ENCODE data around the gene ATAD3B.
A peak's percentile ranks its signal among the peaks of the same experiment; 100 is the strongest.
"Not testable (repeated sequence)": the region's sequence is repeated elsewhere in the genome, so short reads cannot be mapped to it uniquely, and the experiment has no call there.

Gene ATAD3B

DNA sequence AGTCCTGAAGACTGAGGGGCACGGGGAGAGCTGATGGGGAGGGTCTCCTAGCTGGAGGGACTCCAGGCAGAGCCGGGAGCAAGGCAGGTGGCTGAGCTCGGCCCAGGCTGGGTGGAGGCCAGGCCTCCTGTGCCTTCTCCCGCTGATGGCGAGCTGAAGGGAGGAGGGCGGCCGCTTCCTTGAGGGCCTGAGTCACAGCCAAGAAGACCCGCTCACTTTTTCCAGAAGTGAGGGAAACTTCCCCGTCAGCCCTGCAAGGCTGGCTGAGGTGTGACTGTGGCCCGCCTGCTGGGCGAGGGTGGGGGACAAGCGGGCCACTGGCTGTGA is 37.8 kb upstream of the ATAD3B start:
- peak; percentile 40 to 41 for DNase-seq (ENCODE audit: low read depth in 2 of 2)

DNA sequence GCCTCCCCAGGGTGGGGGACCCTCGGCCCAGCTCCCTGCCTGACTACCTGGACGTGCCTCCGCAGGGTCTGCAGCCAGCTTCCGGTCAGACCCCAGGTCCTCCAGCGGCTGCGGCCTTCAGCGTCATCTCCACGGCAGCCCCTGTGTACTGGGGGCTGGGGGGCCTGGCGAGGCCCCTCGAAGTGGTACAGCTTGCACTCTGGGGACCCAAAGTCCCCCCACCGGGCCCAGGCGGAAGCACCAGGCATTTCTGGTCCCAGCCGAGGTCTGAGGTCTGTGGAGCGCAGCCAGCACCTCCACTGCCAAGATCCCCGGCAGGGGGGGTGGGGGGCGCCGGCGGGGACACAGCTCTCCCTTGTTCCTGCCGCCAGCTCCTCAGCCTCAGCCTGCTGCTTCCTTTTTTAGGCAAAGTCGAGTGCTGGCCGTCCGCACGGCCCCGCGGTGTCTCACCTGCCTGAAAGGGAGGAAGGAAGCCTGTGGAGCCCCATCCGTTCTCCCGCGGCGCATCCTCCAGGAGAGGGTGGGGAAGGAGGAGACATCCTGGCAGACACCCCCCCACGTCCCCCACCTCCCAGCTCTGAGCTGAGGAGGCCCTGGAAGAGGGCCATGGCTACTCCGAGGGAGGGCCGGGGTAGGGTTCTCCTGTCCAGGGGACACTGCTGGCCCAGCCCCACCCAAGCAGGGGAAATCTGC is 37.3 kb upstream of the ATAD3B start:
- no peak for DNase-seq (ENCODE audit: low read depth in 2 of 2)

DNA sequence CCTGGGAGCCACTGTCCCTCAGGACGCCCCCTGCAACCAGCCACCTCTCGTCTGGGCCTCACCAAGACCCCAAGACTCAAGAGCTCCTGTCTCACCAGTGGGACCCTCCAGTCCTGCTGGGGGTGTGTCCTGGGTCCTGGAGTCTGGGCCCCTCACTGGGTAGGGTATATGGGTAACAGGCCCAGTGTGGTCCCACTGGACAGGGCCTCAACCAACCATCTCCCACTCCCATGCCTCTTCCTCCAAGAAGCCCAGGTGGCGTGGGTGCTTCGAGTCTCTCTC is 36.8 kb upstream of the ATAD3B start:
- DNase-seq (ENCODE audit: low read depth in 2 of 2), result no peak

DNA sequence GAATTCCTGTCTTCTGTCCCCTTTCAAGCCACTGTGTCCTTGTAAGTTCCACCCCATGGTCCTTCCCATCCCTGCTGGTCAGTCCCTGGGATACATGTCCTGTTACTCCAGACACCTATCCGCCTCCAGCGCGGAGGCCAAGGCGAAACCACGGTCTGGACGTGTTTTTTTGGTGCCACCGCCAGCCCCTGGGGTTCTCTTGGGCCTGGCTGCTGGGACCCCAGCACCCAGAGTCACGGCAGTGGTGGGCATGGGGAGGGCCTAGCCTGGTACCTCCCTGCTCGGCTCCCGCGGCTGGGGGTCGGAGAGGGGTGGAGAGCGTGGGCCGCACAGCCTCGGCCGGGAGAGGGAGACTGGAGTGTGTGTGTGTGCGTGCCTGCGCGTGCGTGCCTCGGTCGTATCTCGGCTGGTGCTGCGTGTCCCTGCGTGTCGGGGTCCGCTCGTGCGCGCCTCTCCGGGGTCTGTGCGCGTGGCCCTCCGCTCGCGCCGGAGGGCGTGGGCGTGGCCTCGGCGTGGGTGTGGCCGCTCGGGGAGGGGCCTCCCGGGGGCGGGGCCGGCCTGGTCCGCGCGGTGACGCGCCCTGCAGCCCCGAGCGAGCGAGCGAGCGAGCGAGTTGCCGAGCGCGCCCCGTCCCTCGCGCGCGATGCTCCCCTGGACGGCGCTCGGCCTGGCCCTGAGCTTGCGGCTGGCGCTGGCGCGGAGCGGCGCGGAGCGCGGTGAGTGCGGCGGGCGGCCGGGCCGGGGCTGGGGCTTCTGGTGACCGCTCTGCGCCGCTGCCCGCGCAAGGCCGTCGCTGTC is 36.3 kb upstream of the ATAD3B start, which contains the start of gene VWA1:
Gene VWA1, plus strand, starts transcription at position 585 of the 798 bp plus-strand sequence. Its CDS starts 59 bp downstream, at position 644.
- peak; percentile 56 to 69 for DNase-seq (ENCODE audit: low read depth in 2 of 2)

DNA sequence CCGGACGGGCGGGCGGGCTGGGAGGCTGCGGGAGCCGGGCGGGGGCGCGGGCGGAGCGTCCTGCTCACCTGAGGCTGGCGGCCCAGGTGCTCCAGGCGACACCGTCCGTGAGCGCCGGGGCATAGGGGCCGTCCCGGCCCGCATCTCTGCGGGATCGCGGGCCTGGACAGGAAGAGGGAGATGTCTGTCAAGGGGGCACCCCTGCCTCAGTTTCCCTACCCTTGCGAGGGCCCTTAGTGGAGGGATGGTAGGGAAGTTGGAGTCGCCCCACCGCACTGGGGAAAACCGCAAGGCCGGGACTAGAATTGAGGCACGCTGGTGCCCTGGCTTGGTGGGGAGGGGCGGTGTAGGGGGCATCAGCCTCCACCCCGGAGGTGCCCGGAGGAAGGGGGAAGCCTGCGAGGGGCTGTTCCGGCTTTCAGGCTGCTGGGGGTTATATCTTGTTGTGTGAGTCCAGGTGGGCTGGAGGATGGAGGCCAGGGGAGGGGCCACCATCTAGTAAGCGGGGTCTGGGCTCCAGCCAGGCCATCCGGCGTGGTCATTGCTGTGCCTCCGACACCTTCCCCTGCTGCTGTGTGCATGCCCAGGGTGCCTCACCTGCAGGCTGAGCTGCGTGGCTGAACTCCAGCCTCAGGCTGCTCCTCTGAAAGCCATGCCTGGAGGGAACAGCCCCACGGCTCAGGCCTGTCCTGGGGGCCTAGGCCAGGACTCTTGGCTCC is 35.5 kb upstream of the ATAD3B start:
- DNase-seq (ENCODE audit: low read depth in 2 of 2), result no peak

DNA sequence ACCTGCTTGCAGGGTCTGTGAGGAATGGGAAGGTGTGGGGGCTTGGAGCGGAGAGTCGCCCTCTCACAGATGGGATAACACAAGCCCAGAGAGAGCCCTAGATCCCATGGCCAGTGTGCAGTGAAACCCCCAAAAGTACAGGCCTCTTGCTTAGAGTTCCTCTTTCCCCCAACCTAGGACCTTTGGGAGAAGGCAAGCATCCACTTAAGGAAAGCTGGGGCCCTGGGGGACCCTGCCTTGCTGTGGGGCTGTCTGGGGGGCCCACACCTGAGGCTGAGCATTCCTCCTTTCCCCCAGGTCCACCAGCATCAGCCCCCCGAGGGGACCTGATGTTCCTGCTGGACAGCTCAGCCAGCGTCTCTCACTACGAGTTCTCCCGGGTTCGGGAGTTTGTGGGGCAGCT is 34.9 kb upstream of the ATAD3B start:
- DNase-seq (ENCODE audit: low read depth in 2 of 2), result no peak

DNA sequence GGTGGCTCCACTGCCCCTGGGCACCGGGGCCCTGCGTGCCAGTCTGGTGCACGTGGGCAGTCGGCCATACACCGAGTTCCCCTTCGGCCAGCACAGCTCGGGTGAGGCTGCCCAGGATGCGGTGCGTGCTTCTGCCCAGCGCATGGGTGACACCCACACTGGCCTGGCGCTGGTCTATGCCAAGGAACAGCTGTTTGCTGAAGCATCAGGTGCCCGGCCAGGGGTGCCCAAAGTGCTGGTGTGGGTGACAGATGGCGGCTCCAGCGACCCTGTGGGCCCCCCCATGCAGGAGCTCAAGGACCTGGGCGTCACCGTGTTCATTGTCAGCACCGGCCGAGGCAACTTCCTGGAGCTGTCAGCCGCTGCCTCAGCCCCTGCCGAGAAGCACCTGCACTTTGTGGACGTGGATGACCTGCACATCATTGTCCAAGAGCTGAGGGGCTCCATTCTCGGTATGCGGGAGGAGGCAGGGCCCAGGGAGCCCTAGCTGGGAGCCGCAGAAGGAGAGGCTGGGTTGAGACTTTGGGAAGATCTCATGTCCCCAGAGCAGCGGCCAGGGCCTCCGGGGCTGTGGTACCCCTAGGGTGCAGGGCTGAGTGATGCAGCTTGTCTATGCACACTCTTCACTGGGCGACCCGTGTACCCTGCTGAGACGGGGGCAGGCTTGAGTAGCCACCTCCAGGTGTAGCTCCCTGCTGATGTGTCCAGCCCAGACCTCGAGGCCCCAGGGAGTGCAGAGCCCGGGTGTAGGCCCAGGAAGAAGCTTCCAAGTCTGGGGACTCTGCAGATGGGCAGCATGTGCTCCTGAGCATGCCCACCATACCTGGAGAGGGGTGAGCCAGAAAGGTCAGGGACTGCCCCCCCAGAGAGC is 34.3 kb upstream of the ATAD3B start:
- no peak for DNase-seq (ENCODE audit: low read depth in 2 of 2)

DNA sequence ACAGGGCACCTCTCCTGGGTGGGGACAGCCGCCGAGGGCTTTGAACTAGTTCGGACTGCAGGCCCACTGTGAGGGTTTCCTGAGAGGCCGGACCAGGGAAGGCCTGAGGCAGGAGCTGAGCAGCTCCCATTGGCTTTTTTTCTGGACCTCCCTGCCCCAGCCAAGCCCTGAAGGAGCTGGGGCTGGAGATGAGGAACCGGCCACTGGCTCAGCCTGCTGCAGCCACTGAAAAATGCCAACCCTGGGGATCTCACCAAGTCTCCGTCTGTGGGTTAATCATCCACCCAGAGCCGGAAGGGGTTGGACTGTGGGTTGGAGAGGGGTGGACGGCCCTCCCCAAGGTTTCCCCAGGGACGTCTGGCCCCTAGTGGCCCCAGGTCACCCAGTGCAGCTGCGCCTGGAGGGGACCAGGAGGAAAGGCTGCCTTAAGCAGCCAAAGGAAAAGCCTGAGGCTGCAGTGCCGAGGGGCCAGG is 33.6 kb upstream of the ATAD3B start:
- no peak for DNase-seq (ENCODE audit: low read depth in 2 of 2)

DNA sequence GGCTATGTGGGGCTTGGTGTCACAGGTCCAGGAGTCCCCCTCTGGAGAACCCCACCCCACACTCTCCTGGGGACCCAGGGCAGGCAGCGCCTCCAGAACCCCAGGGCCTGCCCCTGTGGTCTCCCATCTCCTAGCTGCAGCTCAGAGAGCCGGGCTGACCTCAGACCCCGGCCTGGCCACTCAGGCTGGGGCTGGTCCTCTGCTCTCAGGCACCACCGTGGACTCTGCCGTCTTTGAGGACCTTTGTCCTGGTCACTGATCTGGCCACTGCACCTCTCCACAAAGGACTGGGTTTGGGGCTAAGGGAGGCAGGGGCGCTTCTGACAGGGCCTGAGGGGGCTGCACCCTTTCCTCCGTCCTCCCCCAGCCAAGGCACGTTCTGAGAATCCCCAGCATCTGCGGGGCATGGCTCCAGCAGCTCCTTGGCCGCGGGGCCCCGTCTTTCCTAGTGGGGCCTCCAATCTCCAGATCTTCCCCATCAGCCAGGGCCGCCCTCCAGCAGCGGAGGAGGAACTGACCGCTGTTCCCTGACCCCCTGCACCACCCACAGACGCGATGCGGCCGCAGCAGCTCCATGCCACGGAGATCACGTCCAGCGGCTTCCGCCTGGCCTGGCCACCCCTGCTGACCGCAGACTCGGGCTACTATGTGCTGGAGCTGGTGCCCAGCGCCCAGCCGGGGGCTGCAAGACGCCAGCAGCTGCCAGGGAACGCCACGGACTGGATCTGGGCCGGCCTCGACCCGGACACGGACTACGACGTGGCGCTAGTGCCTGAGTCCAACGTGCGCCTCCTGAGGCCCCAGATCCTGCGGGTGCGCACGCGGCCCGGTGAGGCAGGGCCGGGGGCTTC is 32.8 kb upstream of the ATAD3B start:
- DNase-seq (ENCODE audit: low read depth in 2 of 2), result no peak

DNA sequence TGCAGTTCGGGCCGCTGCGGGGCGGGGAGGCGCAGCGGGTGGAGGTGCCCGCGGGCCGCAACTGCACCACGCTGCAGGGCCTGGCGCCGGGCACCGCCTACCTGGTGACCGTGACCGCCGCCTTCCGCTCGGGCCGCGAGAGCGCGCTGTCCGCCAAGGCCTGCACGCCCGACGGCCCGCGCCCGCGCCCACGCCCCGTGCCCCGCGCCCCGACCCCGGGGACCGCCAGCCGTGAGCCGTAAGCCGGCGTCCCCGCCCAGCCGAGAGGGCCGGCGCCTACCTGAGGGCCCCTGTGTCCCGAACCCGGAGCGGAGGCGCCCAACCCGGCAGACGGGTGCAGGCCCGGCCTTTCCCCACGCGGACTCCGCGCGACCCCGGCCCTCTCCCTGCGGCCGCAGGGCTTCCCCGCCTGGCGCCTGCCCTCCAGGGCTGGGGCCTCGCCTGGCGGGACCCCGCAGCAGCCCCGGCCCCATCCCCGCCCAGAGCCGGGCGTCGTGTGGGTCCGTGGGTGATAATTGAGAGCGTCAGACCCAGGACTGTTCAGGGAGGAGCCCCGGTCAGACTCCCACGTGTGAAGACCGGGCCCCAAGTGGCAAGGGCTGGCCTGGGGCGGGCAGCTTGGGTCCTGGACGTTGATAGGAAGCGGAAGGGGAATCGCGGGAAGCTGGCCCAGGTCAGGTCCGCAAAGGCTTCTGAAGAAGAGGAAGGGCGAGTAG is 31.9 kb upstream of the ATAD3B start:
- no peak for DNase-seq (ENCODE audit: low read depth in 2 of 2)

DNA sequence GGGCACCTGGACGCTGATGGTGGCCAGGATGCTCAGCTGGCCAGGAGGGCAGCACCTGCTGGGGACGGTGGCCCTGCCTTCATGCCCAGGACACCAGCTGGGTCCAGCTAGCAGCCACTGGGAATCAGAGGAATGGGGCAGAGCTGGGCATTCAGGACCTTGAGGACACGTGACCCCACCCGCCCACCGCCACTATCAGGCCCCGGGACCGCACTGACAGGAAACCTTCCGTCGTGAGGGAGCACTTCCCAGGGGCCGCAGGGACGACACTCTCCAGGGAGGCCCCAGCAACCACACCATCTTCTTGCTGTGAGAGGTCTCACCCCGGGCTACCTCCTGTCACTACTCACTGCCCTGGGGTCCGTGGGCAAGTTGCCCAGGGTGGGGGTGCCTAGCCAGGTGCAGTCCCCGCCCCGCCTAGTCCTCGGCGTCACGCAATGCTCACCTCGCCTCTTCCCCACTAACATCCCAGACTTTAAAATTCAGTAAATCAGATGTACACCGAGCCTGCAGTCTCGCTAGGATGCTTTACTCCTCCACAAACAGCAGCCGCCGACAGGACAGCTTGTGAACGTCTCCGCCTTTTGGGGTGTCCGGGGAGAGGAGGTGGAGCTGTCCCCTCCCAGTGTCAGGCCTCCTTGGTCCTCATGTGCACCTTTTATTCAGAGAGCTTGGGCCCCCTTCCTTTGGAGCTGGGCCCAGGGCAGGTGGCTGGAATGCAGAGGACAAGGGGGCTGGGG is 31.1 kb upstream of the ATAD3B start:
- DNase-seq (ENCODE audit: low read depth in 2 of 2), result no peak

DNA sequence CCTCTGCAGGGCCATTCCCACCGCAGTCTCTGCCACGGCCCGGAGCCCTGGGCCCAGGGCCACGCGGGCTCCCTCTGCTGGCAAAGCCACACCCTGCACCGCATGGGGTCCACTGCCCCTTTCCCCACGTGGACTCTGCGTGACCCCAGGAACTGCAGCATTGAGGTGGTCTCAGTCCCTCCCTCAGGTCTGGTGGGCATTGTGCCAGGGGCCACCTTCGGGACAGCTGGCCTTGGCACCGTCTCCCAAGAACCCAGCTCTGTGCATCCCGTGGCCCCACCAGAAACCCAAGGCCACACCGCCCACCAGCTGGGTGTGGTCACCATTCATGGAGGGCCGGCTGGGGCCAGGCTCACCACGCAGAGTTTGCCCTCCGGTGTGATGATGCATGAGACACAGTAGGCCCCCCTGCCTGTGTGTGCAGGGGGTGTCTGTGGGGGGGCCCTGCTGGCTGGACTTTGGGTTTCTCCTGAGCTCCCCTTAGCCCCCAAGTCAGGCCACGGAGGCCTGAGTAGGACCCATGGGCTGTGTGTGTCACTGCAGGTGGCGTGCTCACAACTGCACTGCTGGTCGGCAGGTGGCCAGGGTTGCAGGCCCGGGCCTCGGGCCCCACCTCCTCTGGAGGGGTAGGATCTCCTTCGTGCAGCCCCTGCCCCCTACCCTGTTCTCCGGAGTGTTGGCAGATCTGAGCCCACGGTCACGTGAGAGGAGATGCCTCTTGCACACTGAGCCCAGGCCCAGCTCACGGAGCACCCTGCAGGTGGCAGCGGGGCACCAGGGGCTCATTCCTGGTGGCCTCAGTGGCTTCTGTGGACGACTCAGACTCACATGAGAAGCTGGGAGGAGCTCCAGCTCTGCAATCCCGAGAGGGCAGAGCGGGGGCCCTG is 30.3 kb upstream of the ATAD3B start:
- peak; percentile 50 to 66 for DNase-seq (ENCODE audit: low read depth in 2 of 2)

DNA sequence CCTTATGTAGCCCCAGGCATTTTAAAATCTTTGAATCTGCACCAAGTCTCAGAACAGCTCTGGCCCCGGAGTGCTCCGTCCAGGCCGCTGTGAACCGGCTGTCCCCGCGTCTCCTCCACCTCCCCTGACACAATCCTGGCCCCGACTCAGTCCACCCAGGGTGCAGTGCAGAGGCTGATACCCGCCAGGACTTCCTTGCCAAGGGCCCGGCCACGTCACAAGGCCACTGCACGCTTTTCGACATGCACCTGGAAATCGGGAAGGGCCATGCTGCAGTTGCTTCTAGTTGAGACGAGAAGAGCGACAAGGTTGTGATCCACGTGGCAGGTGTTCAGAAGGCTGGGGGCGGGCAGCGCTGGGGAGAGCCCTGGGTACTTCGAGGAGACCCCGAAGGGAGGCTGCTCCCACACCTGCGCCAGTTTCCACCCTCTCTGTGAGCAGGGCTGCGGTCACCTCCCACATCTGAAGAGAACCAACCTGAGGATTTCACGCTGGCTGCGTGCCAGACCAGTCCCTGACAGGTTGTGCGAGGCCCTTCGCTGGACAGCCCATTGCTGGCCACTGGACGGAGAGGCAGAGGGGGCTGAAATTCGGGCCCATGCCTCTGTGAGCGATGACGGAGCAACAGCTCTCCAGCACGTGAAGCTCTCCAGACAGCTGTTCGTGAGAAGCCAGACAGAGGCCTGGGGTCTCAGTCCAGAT is 29.3 kb upstream of the ATAD3B start:
- no peak for DNase-seq (ENCODE audit: low read depth in 2 of 2)

DNA sequence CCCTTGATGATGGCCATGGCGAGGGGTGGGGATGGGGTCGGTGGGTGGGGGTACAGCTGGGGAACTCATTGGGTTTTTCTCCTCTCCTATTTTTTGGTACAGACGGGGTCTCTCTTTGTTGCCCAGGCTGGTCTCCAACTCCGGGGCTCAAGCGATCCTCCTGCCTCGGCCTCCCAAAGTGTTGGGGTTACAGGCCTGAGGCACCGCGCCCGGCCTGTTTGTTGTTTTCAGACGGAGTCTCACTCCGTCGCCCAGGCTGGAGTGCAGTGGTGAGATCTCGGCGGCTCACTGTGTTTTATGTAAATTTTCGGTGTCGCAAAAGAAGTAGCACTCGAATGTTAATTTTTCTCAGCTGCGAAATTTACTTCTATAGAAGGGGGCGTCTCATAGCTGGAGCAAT is 24.9 kb upstream of the ATAD3B start:
- not testable (repeated sequence) for DNase-seq (ENCODE audit: low read depth in 2 of 2)

DNA sequence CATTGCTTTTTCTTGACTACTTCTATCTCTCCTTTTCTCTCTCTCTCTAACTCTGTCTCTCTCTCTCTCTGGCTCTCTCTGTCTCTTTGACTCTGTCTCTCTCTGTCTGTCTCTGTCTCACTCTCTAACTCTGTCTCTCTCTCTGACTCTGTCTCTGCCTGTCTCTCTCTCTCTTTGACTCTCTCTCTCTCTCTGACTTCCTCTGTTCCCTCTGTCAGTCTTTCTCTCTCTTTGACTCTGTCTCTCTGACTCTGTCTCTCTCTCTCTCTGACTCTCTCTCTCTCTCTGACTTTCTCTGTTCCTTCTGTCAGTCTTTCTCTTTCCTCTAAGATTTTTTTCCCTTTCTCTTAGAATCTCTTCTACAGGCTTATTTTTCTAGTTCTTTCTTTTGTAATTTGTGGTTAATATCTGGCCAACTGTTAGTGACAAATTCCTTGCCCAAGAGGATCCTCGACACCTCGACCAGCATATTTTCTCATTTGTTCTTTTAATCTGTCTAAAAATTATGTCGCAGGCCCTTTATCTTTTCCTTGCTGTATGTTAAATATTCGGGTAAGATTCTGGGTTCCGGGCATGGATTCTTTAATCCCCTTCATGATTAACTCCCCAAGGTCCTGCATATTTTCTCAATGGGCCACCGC is 22.3 kb upstream of the ATAD3B start, which contains the start of gene ATAD3C:
Gene ATAD3C, plus strand, starts transcription at position 591 of the 641 bp plus-strand sequence. CDS start 995 bp downstream, outside the sequence.
- DNase-seq (ENCODE audit: low read depth in 2 of 2), result no peak

DNA sequence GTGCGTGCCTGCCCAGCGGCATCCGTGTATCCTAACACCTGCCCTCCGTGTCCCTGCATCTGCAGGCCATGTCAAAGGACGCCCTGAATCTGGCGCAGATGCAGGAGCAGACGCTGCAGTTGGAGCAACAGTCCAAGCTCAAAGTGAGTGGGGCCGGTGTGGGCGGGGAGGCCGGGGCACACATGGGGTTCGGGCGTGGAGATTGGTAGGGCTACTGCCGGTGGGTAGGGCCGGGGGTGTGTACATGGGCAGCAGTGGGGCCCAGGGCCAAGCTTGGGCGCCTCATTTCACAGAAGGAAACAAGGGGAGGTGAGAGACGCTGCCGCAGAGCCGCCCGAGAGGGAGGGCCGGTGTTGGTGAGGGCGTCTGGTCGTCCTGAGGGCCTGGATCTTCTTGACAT is 20.9 kb upstream of the ATAD3B start:
- DNase-seq (ENCODE audit: low read depth in 2 of 2), result not testable (repeated sequence)

DNA sequence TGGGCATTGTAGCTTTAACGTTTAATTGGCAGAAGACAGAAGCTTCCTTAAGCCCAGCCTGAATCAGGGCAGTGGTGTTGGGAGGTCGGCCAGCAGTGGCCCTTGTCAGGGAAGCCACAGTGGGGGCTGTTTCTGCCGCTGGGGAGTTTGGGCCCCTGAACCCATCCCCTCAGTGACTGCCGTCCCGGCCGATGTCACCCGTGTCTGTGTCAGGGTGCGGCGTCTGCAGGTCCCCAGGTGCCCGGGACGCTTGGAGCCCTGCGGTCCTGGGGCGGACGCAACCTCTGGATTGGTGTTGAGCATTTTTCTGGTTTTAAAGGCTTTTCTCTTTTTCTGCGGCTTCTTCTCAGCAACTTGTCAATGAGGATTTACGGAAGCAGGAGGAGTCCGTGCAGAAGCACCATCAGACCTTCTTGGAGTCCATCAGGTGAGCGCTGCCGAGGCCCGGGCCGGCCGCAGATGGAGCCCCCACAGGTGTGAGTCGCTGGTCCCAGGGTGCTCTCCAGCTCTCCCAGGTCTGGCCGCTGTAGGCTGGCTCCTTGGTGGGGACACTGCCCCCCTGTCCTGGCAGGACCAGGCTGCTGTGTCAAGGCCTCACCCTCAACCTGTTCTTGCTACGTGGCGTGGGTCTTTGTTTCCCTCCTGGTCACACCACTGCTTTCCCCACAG is 19.7 kb upstream of the ATAD3B start:
- no peak for DNase-seq (ENCODE audit: low read depth in 2 of 2)
